ENCODE results near the gene NDFIP2.

The NDFIP2 gene

GRCh38 chr13:79451500-79451962 is 29.4 kb upstream of the NDFIP2 start:
- no peak for TF ChIP-seq CTCF (IDR thresholded peaks at IDR 0.05; ENCODE audit: low read depth, low read length)
- H3K4me3 ChIP-seq (ENCODE audit: low read depth, low read length): no peak overlapping the region

- no peak for TF ChIP-seq CTCF (IDR thresholded peaks at IDR 0.05; ENCODE audit: low read depth, low read length)
- no peak overlapping the region for H3K4me3 ChIP-seq (ENCODE audit: low read depth, low read length)
These were observed 28.6 kb upstream of the NDFIP2 start for GRCh38 chr13:79452239-79452913.

- no peak overlapping the region for H3K4me3 ChIP-seq (ENCODE audit: low read depth, low read length)
- no peak for TF ChIP-seq CTCF (IDR thresholded peaks at IDR 0.05; ENCODE audit: low read depth, low read length)
These were observed 25.6 kb upstream of the NDFIP2 start for GRCh38 chr13:79455331-79455730.

- no peak for TF ChIP-seq CTCF (IDR thresholded peaks at IDR 0.05; ENCODE audit: low read depth, low read length)
- H3K4me3 ChIP-seq (ENCODE audit: low read depth, low read length): no peak overlapping the region
These were observed 24.9 kb upstream of the NDFIP2 start for GRCh38 chr13:79456051-79456450.

GRCh38 chr13:79456656-79457365 is 24.1 kb upstream of the NDFIP2 start:
- no peak overlapping the region for H3K4me3 ChIP-seq (ENCODE audit: low read depth, low read length)
- TF ChIP-seq CTCF (IDR thresholded peaks at IDR 0.05; ENCODE audit: low read depth, low read length): no peak

- H3K4me3 ChIP-seq (ENCODE audit: low read depth, low read length): no peak overlapping the region
- no peak for TF ChIP-seq CTCF (IDR thresholded peaks at IDR 0.05; ENCODE audit: low read depth, low read length)
These were observed 23.6 kb upstream of the NDFIP2 start for GRCh38 chr13:79457390-79457789.

GRCh38 chr13:79457948-79458347 is 23.0 kb upstream of the NDFIP2 start:
- H3K4me3 ChIP-seq (ENCODE audit: low read depth, low read length): no peak overlapping the region
- no peak for TF ChIP-seq CTCF (IDR thresholded peaks at IDR 0.05; ENCODE audit: low read depth, low read length)
